Small intestine (tissue), 7 donors: Measurements from ENCODE around the gene RUSC2. TPM values are rescaled to one million over a fixed set of nuclear protein-coding genes. Genes with fewer than 3 reads are reported as not detected.
"Not testable (repeated sequence)": the region's sequence is repeated elsewhere in the genome, so short reads cannot be mapped to it uniquely, and the experiment has no call there.

Experiments used
- DNase-seq, 2 donors: peaks; one replicate each; pipeline versions ENCODE4 v3.0.0 to v3.0.0-alpha.2; 2013
- FAIRE-seq: peaks from 2 replicates; lab custom pipeline; 2012; peaks lifted over from hg19 to GRCh38; lab: Jason Lieb, UNC
- H3K27ac ChIP-seq, 3 donors: one replicate each; pipeline ENCODE4 v1.5.1; 2013; ENCODE audit warnings: low read length in 2 of 3, mild to moderate bottlenecking in 2 of 3, control low read depth in 1 of 3, inconsistent platforms in 1 of 3, low read depth in 1 of 3, moderate library complexity in 1 of 3
- H3K27me3 ChIP-seq, 3 donors: one replicate each; pipeline ENCODE4 v1.6.1; 2013; ENCODE audit warnings: low read length in 3 of 3, inconsistent platforms in 1 of 3; ENCODE audit not compliant: control insufficient read depth in 3 of 3, insufficient read depth in 3 of 3
- H3K36me3 ChIP-seq, 3 donors: one replicate each; pipeline ENCODE4 v1.6.1; 2013; ENCODE audit warnings: low read length in 3 of 3, inconsistent platforms in 1 of 3, low read depth in 1 of 3, mild to moderate bottlenecking in 1 of 3, moderate library complexity in 1 of 3; ENCODE audit not compliant: control insufficient read depth in 3 of 3, insufficient read depth in 2 of 3
- H3K4me1 ChIP-seq, 3 donors: one replicate each; pipeline ENCODE4 v1.6.1; 2013; ENCODE audit warnings: low read length in 2 of 3, inconsistent platforms in 1 of 3, low read depth in 1 of 3, mild to moderate bottlenecking in 1 of 3, moderate library complexity in 1 of 3; ENCODE audit not compliant: control insufficient read depth in 3 of 3, insufficient read depth in 2 of 3
- H3K4me3 ChIP-seq, 3 donors: one replicate each; pipeline ENCODE4 v1.5.1; 2013; ENCODE audit warnings: low read length in 3 of 3, control low read depth in 1 of 3, inconsistent platforms in 1 of 3, low read depth in 1 of 3, mild to moderate bottlenecking in 1 of 3, moderate library complexity in 1 of 3
- H3K9me3 ChIP-seq, 2 donors: one replicate each; pipeline ENCODE4 v1.6.1; 2013; ENCODE audit warnings: low read depth in 1 of 2, low read length in 1 of 2; ENCODE audit not compliant: control insufficient read depth in 2 of 2, insufficient read depth in 1 of 2
- WGBS, 3 donors: extraction: QIAGEN DNeasy Blood & Tissue Kit; methylation state at CpG; one replicate each; pipeline ENCODE4 v1.1.7; 2013; 5-methylcytosine and 5-hydroxymethylcytosine counted together
- polyA plus RNA-seq, 4 donors: library from polyadenylated mRNA; stranded (reverse) in 3 of 4; unstranded in 1 of 4; fragments of 200-250 nt in 3 of 4; fragments of 120-200 nt in 1 of 4; gene quantifications; one replicate each; pipeline versions ENCODE4 v1.2.1 to v1.2.3, GENCODE V29; 2013
- donor health status: healthy with polysubstance abuse.
- donor health status: control.
- donor health status: control.
- donor health status: Bipolar disorder and iron deficiency.
- donor health status: healthy.

Gene RUSC2
- polyA plus RNA-seq, 4 donors: 2.2 to 8.9 (median 5.2) TPM

GRCh38 chr9:35487081-35487480 lies 2.8 kb upstream of the RUSC2 start:
- Histone ChIP-seq H3K27ac (no peak overlapping the region), H3K36me3 (no peaks in the 10 kb centered on the region), H3K27me3 (no peaks in the 10 kb centered on the region), H3K9me3 (no peaks in the 10 kb centered on the region), H3K4me3 (no peak overlapping the region), H3K4me1 (peaks cover 0 to 14% (median 0%) of the 10 kb centered on the region in 3 donors)
- no peak for FAIRE-seq
- WGBS, 3 donors: 89 to 96% (median 94%) methylated on average over 2 of the region's 2 CpGs
- DNase-seq: no peak

GRCh38 chr9:35488021-35488420 lies 1.9 kb upstream of the RUSC2 start:
- DNase-seq (no peak), FAIRE-seq (no peak)
- Histone ChIP-seq H3K4me1 (peaks cover 0 to 14% (median 0%) of the 10 kb centered on the region in 3 donors), H3K4me3 (no peak overlapping the region), H3K36me3 (no peaks in the 10 kb centered on the region), H3K9me3 (no peaks in the 10 kb centered on the region), H3K27ac (no peak overlapping the region), H3K27me3 (no peaks in the 10 kb centered on the region)
- 71 to 83% (median 79%) methylated on average over 10 of the region's 10 CpGs for WGBS, 3 donors

GRCh38 chr9:35488566-35489312 lies 1.2 kb upstream of the RUSC2 start:
- FAIRE-seq (no peak), DNase-seq (peak; percentile 51 to 87)

GRCh38 chr9:35490155-35490909 lies 421 bp downstream of the RUSC2 start:
- H3K4me1 ChIP-seq: peaks cover 0 to 14% (median 0%) of the 10 kb centered on the region in 3 donors
- H3K36me3 ChIP-seq: no peaks in the 10 kb centered on the region
- no peaks in the 10 kb centered on the region for H3K9me3 ChIP-seq
- peak overlapping the region; percentile 44 to 93 (median 70) for H3K4me3 ChIP-seq
- WGBS, 3 donors: 7 to 9% (median 7%) methylated on average over 31 to 44 of the region's 44 CpGs
- peak; percentile 34 to 63 for DNase-seq
- peak overlapping the region; percentile 53 to 92 (median 92) for H3K27ac ChIP-seq
- H3K27me3 ChIP-seq: no peaks in the 10 kb centered on the region
- no peak for FAIRE-seq

More at GRCh38 chr9:35488566-35489312, 1.2 kb upstream of the RUSC2 start:
- no peaks in the 10 kb centered on the region for H3K9me3 ChIP-seq
- no peaks in the 10 kb centered on the region for H3K36me3 ChIP-seq
- 35 to 69% (median 54%) methylated on average over 10 of the region's 10 CpGs for WGBS, 3 donors
- H3K4me1 ChIP-seq: peaks cover 0 to 14% (median 0%) of the 10 kb centered on the region in 3 donors
- H3K27ac ChIP-seq: peak overlapping the region in 2 of 3 donors; percentile 92
- peak overlapping the region in 2 of 3 donors; percentile 16 to 93 for H3K4me3 ChIP-seq
- no peaks in the 10 kb centered on the region for H3K27me3 ChIP-seq

- Histone ChIP-seq H3K9me3 (no peaks in the 10 kb centered on the region), H3K4me1 (peaks cover 0 to 14% (median 0%) of the 10 kb centered on the region in 3 donors), H3K4me3 (peak overlapping the region in 2 of 3 donors; percentile 70 to 93), H3K36me3 (no peaks in the 10 kb centered on the region), H3K27me3 (no peaks in the 10 kb centered on the region), H3K27ac (peak overlapping the region; percentile 45 to 92 (median 92))
- 19 to 47% (median 36%) methylated on average over 12 of the region's 12 CpGs for WGBS, 3 donors
- FAIRE-seq: no peak
- DNase-seq: peak in 1 of 2 donors; percentile 33
Measured at GRCh38 chr9:35490910-35491465, 1.1 kb downstream of the RUSC2 start.

GRCh38 chr9:35493119-35493518 lies 3.2 kb downstream of the RUSC2 start:
- H3K4me1 ChIP-seq: peaks cover 0 to 14% (median 0%) of the 10 kb centered on the region in 3 donors
- not testable (repeated sequence) for DNase-seq, FAIRE-seq, H3K4me3 ChIP-seq, H3K27me3 ChIP-seq, H3K27ac ChIP-seq, H3K9me3 ChIP-seq, H3K36me3 ChIP-seq
- WGBS, 3 donors: 61 to 73% (median 73%) methylated on average over 1 of the region's 1 CpG

- H3K4me1 ChIP-seq: no peaks in the 10 kb centered on the region
- no peaks in the 10 kb centered on the region for H3K27me3 ChIP-seq
- H3K4me3 ChIP-seq: no peak overlapping the region
- peaks cover 0 to 2% (median 0%) of the 10 kb centered on the region in 3 donors for H3K36me3 ChIP-seq
- H3K27ac ChIP-seq: no peak overlapping the region
- no peak for FAIRE-seq
- no peak for DNase-seq
- H3K9me3 ChIP-seq: no peaks in the 10 kb centered on the region
- 71 to 84% (median 74%) methylated on average over 10 of the region's 10 CpGs for WGBS, 3 donors
Measured at GRCh38 chr9:35495984-35496383, 6.1 kb downstream of the RUSC2 start.

GRCh38 chr9:35498245-35498644 lies 8.3 kb downstream of the RUSC2 start:
- not testable (repeated sequence) for H3K27me3 ChIP-seq, H3K9me3 ChIP-seq, H3K4me1 ChIP-seq, FAIRE-seq, H3K4me3 ChIP-seq, H3K27ac ChIP-seq, H3K36me3 ChIP-seq, DNase-seq
- 86 to 97% (median 91%) methylated on average over 10 of the region's 10 CpGs for WGBS, 3 donors
